Hepatocyte (in vitro differentiated cells): ENCODE results near the gene TOMM5.

Experiments
- CTCF ChIP-seq: fragments of 200-600 bp; sonication (generic); IDR thresholded peaks from 2 replicates; pipeline ENCODE4 v1.5.1; 2016; ENCODE audit warnings: antibody characterized with exemption, mild to moderate bottlenecking; ENCODE audit not compliant: poor library complexity
- EZH2 ChIP-seq: fragments of 200-600 bp; sonication (generic); IDR thresholded peaks from 2 replicates; pipeline ENCODE4 v1.6.1; 2016; ENCODE audit warnings: antibody characterized with exemption, mild to moderate bottlenecking, borderline replicate concordance
- EZH2phosphoT487 ChIP-seq: fragments of 200-600 bp; sonication (generic); IDR thresholded peaks from one replicate; pipeline ENCODE4 v1.6.1; 2018; ENCODE audit warnings: antibody characterized with exemption, mild to moderate bottlenecking, low read depth, moderate library complexity; ENCODE audit not compliant: unreplicated experiment, severe bottlenecking

- TF ChIP-seq CTCF (no peak), EZH2 (no peak), EZH2phosphoT487 (no peak)
Observed at GRCh38 chr9:37623267-37623666, 30.9 kb upstream of the TOMM5 start.
